ENCODE results near the gene DSC2.

GRCh38 chr18:31112804-31113203 is 10.6 kb upstream of the DSC2 start:
- TF ChIP-seq TCF7L2 (IDR thresholded peaks at IDR 0.05; ENCODE audit: low read depth, low read length) (no peak), POLR2AphosphoS5 (IDR thresholded peaks at IDR 0.05; ENCODE audit: low read depth, low read length) (no peak)
